ENCODE data around the gene FAM78B.

- TF ChIP-seq, protein P1, sequence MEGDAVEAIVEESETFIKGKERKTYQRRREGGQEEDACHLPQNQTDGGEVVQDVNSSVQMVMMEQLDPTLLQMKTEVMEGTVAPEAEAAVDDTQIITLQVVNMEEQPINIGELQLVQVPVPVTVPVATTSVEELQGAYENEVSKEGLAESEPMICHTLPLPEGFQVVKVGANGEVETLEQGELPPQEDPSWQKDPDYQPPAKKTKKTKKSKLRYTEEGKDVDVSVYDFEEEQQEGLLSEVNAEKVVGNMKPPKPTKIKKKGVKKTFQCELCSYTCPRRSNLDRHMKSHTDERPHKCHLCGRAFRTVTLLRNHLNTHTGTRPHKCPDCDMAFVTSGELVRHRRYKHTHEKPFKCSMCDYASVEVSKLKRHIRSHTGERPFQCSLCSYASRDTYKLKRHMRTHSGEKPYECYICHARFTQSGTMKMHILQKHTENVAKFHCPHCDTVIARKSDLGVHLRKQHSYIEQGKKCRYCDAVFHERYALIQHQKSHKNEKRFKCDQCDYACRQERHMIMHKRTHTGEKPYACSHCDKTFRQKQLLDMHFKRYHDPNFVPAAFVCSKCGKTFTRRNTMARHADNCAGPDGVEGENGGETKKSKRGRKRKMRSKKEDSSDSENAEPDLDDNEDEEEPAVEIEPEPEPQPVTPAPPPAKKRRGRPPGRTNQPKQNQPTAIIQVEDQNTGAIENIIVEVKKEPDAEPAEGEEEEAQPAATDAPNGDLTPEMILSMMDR (IDR thresholded peaks at IDR 0.05; ENCODE audit: low read length), result no peak
- no peak for TF ChIP-seq EZH2 (IDR thresholded peaks at IDR 0.05; ENCODE audit: borderline replicate concordance, low read length)
These were observed 18.7 kb upstream of the FAM78B start for GRCh38 chr1:166185526-166185925.

Measured in OCI-LY1 (cell line).